ENCODE measurements around the gene GDI1. TPM values are rescaled to one million over a fixed set of nuclear protein-coding genes. Genes with fewer than 3 reads are reported as not detected.

GDI1 gene
- total RNA-seq, 1 donor from 2014 or later: 144 TPM

DNA sequence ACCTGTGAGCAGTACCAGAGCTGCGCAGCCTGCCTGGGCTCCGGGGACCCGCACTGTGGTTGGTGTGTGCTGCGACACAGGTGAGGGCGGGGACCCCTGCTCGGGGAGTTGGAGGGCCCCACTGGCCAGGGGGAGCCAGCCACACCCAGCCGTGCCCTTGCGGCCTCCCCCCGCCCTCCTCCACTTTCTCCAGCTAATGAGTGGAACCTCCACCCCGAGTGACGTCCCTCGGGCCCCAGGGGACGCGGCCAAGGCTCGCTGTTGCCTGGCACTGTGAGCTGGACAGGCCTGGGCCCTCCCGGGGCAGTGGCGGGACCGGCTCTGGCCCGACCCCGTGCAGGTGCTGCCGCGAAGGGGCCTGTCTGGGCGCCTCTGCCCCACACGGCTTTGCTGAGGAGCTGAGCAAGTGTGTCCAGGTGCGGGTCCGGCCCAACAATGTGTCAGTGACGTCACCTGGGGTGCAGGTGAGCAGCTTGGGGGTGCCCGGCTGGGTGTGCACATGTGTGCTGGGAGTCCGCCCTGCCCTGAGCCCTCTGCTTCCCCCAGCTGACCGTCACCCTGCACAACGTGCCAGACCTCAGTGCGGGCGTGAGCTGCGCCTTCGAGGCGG is 26.8 kb downstream of the GDI1 start:
- DNase-seq (ENCODE audit: low read depth): no peak
- no peak overlapping the region for H3K4me3 ChIP-seq (ENCODE audit: low read depth, low read length)
- TF ChIP-seq, protein P1, sequence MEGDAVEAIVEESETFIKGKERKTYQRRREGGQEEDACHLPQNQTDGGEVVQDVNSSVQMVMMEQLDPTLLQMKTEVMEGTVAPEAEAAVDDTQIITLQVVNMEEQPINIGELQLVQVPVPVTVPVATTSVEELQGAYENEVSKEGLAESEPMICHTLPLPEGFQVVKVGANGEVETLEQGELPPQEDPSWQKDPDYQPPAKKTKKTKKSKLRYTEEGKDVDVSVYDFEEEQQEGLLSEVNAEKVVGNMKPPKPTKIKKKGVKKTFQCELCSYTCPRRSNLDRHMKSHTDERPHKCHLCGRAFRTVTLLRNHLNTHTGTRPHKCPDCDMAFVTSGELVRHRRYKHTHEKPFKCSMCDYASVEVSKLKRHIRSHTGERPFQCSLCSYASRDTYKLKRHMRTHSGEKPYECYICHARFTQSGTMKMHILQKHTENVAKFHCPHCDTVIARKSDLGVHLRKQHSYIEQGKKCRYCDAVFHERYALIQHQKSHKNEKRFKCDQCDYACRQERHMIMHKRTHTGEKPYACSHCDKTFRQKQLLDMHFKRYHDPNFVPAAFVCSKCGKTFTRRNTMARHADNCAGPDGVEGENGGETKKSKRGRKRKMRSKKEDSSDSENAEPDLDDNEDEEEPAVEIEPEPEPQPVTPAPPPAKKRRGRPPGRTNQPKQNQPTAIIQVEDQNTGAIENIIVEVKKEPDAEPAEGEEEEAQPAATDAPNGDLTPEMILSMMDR (conservative IDR thresholded peaks at IDR 0.05; ENCODE audit: low read depth, low read length): no peak

DNA sequence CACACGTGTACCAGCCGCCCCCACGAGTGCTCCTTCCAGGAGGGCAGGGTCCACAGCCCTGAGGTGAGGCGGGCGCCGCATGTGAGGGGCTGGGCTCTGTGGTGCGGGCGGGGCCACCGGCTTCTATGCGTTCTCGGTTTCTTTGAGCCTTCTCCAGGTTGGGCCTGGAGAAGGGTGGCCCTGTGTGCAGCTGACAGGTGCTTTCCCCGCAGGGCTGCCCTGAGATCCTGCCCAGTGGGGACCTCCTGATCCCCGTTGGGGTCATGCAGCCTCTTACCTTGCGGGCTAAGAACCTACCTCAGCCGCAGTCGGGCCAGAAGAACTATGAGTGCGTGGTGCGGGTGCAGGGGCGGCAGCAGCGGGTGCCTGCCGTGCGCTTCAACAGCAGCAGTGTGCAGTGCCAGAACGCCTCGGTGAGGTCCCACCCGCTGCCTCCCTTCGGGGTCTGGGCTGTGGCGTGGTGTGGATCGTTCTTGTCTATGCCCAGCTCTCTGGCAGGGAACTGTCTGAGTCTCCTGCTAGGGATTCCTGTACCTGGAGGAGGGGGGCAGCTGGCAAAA is 27.9 kb downstream of the GDI1 start:
- no peak overlapping the region for H3K4me3 ChIP-seq (ENCODE audit: low read depth, low read length)
- TF ChIP-seq, protein P1 (conservative IDR thresholded peaks at IDR 0.05; ENCODE audit: low read depth, low read length): no peak
- no peak for DNase-seq (ENCODE audit: low read depth)

DNA sequence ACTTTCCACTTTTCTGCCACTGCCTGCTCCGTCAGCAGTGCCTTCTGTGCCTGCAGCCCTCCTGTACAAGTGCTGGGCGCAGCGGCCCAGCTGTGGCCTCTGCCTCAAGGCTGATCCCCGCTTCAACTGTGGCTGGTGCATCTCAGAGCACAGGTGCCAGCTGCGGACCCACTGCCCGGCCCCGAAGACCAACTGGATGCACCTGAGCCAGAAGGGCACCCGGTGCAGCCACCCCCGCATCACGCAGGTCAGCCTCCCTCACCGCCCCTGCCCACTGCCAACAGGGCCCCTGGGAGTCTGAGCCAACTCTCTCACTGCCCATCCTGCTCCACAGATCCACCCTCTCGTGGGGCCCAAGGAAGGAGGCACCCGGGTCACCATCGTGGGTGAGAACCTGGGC is 28.6 kb downstream of the GDI1 start:
- H3K4me3 ChIP-seq (ENCODE audit: low read depth, low read length): no peak overlapping the region
- DNase-seq (ENCODE audit: low read depth): no peak
- TF ChIP-seq, protein P1 (conservative IDR thresholded peaks at IDR 0.05; ENCODE audit: low read depth, low read length): no peak

DNA sequence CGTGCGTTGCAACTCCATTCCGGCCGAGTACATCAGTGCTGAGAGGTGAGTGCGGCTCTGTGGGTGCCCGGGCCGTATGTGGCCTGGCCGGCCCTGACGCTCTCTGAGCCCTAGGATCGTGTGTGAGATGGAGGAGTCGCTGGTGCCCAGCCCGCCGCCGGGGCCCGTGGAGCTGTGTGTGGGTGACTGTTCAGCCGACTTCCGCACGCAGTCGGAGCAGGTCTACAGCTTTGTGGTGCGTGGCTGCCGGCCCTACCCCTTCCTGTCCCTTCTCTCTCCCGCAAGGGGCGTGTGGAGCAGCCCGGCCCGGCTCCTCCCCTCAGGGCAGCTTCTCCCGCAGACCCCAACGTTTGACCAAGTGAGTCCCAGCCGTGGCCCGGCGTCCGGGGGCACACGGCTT is 29.1 kb downstream of the GDI1 start:
- H3K4me3 ChIP-seq (ENCODE audit: low read depth, low read length): no peak overlapping the region
- no peak for DNase-seq (ENCODE audit: low read depth)
- TF ChIP-seq, protein P1 (conservative IDR thresholded peaks at IDR 0.05; ENCODE audit: low read depth, low read length): no peak

DNA sequence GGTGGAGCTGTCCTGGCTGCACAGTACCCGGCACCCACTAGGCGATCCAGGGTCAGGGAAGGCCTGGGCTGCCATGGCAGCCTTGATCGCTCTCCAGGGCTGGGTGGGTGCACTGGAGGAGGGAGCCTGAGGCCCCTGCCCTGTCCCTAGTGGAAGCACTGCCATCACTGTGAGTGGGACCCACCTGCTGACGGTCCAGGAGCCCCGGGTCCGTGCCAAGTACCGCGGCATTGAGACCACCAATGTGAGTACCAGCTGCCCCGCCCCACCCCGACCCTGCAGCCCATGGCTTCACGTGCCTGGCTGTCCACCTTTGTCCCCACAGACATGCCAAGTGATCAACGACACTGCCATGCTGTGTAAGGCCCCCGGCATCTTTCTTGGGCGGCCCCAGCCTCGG is 30.0 kb downstream of the GDI1 start:
- TF ChIP-seq, protein P1 (conservative IDR thresholded peaks at IDR 0.05; ENCODE audit: low read depth, low read length): no peak
- no peak for DNase-seq (ENCODE audit: low read depth)
- no peak overlapping the region for H3K4me3 ChIP-seq (ENCODE audit: low read depth, low read length)

DNA sequence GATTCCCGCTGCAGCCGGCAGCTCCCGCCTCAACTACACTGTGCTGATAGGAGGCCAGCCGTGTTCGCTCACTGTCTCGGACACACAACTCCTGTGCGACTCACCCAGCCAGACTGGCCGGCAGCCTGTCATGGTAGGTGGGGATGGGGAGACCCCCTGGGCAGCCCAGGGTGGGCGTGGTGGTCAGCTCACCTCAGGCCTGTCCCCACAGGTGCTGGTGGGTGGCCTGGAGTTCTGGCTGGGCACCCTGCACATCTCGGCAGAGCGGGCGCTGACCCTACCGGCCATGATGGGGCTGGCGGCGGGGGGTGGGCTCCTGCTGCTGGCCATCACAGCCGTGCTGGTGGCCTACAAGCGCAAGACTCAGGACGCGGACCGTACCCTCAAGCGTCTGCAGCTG is 30.6 kb downstream of the GDI1 start:
- no peak overlapping the region for H3K4me3 ChIP-seq (ENCODE audit: low read depth, low read length)
- no peak for DNase-seq (ENCODE audit: low read depth)
- TF ChIP-seq, protein P1 (conservative IDR thresholded peaks at IDR 0.05; ENCODE audit: low read depth, low read length): no peak

DNA sequence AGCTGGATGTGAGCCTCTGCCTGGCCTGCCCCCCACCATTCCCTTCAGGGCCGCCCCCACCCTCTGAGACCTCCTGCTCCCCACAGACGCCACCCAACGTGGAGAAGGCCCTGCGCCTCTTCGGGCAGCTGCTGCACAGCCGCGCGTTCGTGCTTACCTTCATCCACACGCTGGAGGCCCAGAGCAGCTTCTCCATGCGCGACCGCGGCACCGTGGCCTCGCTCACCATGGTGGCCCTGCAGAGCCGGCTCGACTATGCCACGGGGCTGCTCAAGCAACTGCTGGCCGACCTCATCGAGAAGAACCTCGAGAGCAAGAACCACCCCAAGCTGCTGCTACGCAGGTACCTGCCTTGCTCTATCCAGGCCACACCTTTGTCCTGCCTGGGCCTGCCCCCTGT is 31.3 kb downstream of the GDI1 start:
- TF ChIP-seq, protein P1 (conservative IDR thresholded peaks at IDR 0.05; ENCODE audit: low read depth, low read length): no peak
- no peak for DNase-seq (ENCODE audit: low read depth)
- H3K4me3 ChIP-seq (ENCODE audit: low read depth, low read length): no peak overlapping the region
